COLO829 (cell line): ENCODE data around the gene BCL6.

Experiments
- DNase-seq: peaks from one replicate; pipeline ENCODE4 v3.0.0; 2012; ENCODE audit warnings: low spot score

The BCL6 gene

DNA sequence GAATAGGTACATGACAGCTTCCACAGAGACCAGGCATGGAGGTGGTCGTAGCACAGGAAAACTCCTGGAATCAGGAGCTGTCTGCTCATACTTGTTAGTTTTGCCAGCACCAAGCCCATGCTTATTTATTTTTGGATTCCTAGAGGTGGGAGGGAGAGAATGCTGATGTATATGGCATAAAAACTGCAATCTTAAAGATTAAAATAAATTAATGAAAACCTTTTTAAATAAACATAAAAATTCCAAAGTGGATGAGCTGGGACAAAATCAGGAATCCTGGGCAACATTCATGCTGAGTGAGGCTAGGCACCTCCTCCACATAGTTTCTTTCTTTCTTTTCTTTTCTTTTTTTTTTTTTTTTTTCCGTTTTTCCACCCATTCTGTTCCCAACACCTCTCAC is 14.3 kb upstream of the BCL6 start:
- no peak for DNase-seq

- DNase-seq, result no peak
Measured at GRCh38 chr3:187758318-187758955, 13.2 kb upstream of the BCL6 start.

DNA sequence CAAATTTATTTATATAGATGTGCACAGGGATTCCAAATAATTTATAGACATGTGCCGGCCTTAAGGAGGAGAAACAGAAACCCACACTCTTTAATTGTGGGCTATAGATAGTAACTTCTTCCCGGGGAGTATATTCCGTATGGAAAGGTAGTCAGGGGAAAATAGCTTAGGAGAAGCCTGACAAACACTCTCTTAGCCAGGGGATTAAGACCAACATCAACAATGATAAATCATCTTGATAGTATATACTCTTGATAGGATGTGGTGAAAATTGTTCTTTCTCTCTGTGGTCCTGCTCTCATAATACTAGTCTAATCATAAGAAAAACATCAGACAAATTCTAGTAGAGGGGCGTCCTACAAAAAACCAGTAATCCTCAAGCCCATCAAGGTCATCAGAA is 8.2 kb upstream of the BCL6 start:
- DNase-seq, result no peak

DNA sequence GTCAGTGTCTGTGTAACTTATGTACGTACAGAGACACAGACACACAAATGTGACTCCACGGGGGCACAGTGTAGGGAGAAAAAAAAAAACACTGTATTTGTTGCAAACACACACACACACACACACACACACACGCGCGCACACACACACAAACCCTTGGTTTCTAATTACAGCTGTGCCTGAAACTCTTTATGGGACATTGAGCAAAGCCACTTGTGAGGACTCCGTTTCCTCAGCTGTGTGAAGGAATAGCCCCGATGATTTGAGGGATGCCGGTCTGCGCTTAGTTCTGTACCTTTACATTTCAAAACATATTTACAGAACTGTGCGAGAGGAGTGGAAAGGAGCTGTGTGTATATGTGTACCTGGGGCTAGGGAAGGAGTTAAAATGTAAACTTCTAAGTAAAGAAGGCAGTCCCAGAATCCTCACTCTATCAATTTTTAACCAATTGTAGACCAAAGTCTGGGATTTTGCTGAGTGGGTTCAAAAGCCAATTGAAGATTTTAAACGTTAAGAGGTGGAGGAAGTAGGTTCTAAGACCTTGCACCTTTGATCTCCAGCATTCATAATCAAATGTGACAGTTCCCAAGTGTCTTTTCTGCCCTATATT is 5.3 kb upstream of the BCL6 start:
- DNase-seq, result no peak

DNA sequence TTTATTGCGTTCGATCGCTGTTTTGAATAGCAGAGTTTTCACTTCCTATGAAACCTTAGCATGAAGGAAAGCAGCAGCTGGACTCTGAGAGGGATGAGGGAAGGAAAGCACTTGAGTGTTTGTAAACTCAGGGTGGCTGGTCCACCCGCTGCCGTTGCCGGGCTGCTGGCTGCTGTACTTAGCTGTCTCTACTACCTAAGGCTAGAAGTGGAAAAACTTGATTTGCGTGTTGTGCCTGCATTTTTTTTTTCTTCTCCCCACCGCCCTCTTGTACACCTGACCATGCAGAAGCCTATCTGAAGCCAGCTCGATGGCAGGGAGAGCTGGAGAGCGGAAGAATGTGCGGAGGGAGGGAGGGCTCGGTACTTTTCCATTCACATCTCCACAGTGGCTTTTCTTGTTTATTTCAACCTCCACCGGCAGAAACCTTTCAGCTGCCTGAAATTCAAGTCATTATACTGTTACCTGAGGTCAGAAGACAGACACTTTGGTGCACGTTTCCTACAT is 4.8 kb upstream of the BCL6 start:
- no peak for DNase-seq

- DNase-seq, result peak; percentile 79
Measured at GRCh38 chr3:187748050-187748481, 2.8 kb upstream of the BCL6 start.

- DNase-seq, result no peak
Measured at GRCh38 chr3:187747506-187747905, 2.2 kb upstream of the BCL6 start.

- no peak for DNase-seq
Measured at GRCh38 chr3:187746442-187747281, 1.4 kb upstream of the BCL6 start.

DNA sequence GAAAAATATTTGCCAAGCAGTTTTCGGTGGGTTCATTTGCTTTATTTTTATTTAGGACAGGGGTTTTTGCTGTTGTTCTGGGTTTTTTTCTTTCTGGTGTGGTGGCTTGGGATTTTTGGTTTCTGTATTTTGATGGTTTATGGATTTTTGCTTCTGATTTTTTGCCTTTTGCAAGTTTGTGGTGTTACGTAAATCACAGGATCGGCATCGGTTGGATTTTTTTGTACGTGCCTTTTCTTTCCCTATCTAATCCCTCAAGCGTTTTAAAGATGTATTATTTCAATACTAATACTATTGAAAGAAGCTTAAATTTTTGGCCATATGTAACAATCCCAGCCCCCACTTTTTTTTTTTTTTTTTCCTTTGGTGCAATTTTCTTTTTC is 782 bp upstream of the BCL6 start:
- no peak for DNase-seq

DNA sequence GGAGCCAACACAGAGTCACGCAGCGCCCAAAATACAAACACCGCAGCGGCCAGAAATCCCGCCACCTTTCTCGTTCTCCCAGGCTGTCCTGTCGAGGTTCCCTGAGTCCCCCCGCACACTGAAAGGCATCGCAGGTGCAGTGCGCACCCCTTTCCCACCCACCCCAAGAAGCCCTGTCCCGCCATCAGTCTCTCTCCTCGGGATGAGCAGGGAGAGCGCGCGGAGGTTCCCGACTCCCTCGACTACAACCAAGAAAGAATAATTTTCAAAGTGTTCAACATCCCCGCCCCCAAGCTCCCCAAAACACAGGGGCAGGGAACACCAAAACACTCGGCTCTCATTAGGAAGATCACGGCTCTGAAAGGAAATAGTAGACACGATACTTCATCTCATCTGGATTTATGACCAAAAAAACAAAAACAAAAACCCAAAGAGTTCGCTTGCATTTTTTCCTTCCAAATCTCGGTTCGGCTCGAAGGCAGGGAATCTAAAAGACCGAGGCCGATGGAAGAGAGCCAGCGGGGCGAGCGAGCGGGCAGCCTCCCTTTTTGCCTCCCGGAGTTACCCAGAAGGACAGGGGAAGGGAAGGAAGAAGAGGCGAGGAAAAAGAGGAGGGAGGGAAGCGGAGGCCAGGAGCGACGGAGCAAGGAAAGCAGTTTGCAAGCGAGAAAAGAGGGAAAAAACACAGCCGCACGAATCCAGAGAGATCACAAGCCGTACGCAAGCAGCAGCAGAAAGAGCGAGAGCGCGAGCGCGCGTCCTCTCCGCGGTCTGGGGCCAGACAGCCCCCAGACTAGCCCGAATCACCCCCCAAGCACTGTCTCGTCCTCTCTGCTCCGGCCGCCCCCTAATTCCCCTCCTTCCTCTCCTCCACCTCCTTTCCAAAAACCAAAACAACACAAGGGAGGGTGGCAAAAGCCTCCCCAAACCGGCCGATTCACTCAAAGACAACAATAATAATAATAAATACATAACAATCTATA is 808 bp downstream of the BCL6 start:
- DNase-seq, result no peak

- DNase-seq, result no peak
Measured at GRCh38 chr3:187743195-187744141, 1.8 kb downstream of the BCL6 start.

DNA sequence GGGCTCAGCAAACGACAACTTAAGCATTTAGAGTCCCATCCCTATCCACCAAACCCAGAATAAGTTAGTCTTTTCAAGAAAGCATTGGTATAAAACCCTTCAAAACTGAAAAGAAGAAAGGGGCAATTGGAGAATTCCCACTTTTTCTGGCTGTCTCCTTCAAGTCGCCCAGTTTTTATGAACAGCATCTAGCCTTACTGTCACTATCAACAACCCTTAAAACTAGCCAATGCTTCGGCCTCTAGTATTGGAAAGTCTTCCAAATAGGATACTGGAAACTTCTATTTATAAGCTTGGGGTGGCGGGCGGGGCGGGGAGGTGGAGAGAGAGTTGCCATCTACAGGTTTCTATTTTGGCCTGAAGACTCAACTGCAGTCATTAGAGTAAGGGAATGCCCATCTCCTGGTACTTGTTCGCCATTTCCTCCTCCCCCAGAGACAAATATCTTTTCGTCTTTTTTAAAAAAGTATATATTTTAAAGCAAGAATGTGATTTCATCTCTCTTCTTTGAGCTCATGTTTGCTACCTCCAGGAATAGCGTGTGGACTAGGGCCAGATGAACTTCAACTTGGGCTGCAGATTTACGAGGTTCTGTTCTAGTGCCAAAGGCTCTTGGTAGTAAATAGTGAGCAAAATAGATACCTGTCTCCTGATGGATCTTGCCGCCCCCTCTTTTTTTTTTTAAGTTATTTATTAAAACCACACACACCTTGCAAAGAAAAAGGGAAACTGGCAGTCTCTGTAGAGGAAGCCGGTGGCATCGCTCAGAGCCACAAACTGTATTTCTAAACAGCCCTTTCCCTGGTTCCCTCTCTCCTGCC is 2.7 kb downstream of the BCL6 start:
- no peak for DNase-seq

DNA sequence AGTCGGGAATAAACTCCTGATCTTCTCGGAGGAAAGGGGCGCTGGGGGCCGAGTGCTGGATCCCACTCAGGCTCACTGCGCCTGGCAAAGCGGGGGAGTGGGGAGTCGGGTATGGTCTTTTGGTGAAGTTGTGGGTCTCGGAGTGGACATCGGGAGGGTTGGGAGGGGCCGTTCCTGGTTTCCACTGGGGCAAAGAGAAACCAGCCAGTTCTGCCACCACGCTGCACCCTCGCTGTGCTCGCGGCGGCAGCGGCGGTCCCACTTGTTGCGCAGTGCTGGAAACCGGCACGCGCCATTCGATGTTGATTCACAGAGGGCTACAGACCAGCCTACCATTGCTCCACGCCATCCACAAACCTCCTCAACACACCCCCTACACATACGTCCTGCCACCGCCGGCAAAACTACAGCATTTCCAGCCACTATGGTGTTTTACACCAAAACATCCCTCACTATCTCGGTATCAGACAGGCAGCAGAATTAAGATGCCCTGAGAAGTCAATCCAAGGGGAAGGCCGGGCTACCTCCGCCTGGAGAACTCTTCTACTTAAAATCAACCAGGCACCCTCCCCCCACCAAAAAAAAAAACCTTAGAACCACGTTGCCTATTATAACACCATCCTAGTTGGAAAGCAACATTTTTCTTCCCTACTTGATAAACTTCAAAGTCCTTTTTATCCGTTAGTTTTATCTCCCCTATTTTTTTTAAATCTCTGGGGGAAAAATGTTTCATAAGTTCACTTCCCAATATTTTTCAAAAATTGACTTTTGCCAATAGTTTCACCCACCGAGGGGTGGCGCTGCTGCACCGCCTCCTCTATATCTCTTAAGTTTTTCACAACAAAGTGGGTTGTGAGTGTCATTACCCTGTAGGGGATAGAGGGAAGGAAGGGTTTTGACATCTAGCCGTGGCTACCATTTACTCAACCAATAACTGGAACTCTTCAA is 3.6 kb downstream of the BCL6 start:
- DNase-seq, result peak; percentile 68

GRCh38 chr3:187740421-187741399 is 4.6 kb downstream of the BCL6 start:
- DNase-seq, result no peak

- peak; percentile 88 for DNase-seq
Measured at GRCh38 chr3:187739561-187740332, 5.5 kb downstream of the BCL6 start.

GRCh38 chr3:187739094-187739560 is 6.1 kb downstream of the BCL6 start:
- no peak for DNase-seq
